ENCODE measurements around the gene TUBB4A. TPM values are rescaled to one million over a fixed set of nuclear protein-coding genes. Genes with fewer than 3 reads are reported as not detected.
A peak's percentile ranks its signal among the peaks of the same experiment; 100 is the strongest.
"Not testable (repeated sequence)": the region's sequence is repeated elsewhere in the genome, so short reads cannot be mapped to it uniquely, and the experiment has no call there.

The TUBB4A gene
- polyA plus RNA-seq (ENCODE audit: insufficient read length in 10 of 10): 1 to 10 TPM in 4 of 10 donors, under 1 TPM in 6; 0.16 to 1.8 (median 0.76) TPM
- long read RNA-seq, donor 1: 0 reads
- long read RNA-seq, donor 2: 0 reads
- long read RNA-seq, donor 3: 0 reads
- long read RNA-seq, donor 4: 0 reads
- long read RNA-seq, donor 5: 0 reads
- long read RNA-seq, donor 6, partial matches to known transcripts: 0 of 1 reads
- long read RNA-seq, donor 6, other reads (novel, unspliced or antisense): 0 of 1 reads
- long read RNA-seq, donor 7: 0 reads
- long read RNA-seq, donor 8: 0 reads
- long read RNA-seq, donor 9: 0 reads

- no peak for DNase-seq
These were observed at the start of gene TUBB4A for GRCh38 chr19:6501740-6502648. TSS of gene TUBB4A (minus strand) at chr19:6502309. CDS start at chr19:6502212, 97 bp downstream.

DNA sequence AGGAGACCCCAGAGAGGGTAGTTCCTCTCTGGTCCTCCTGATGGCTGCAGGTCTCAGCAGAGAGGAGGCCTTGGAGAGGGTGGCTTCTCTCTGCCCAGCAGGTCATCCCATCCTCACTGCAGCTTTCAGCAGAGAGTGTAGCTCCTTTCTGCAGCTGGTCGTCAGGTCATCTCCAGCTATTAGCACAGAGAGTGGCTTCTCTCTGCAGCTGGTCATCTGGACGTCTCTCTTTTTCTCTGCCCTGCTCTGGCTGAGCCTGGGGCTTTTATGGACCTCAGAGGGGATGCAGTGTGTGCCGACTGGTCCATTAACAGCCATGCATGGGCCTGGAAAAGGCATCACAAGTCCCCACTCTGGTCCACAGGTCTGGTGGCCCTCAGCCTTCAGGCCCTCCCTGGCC lies 49.0 kb upstream of the TUBB4A start:
- DNase-seq: no peak

GRCh38 chr19:6550679-6551078 lies 48.6 kb upstream of the TUBB4A start:
- not testable (repeated sequence) for DNase-seq

- DNase-seq: no peak
These were observed 41.8 kb upstream of the TUBB4A start for GRCh38 chr19:6543866-6544347.

- DNase-seq: no peak
These were observed 39.0 kb upstream of the TUBB4A start for GRCh38 chr19:6540918-6541689.

DNA sequence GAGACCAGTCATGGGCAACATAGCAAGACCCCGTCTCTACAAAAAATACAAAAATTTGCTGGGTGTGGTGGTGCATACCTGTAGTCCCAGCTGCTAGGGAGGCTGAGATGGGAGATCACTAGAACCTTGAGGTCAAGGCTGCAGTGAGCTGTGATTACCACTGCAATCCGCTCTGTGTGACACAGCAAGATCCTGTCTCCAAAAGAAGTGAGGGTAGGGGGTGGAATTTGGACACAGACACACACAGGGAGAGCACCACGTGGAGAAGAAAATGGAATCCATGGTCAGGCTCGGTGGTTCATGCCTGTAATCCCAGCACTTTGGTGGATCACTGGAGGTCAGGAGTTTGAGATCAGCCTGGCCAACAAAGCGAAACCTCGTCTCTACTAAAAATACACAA lies 37.4 kb upstream of the TUBB4A start:
- DNase-seq: no peak

GRCh38 chr19:6535558-6536137 lies 33.5 kb upstream of the TUBB4A start:
- DNase-seq: no peak

DNA sequence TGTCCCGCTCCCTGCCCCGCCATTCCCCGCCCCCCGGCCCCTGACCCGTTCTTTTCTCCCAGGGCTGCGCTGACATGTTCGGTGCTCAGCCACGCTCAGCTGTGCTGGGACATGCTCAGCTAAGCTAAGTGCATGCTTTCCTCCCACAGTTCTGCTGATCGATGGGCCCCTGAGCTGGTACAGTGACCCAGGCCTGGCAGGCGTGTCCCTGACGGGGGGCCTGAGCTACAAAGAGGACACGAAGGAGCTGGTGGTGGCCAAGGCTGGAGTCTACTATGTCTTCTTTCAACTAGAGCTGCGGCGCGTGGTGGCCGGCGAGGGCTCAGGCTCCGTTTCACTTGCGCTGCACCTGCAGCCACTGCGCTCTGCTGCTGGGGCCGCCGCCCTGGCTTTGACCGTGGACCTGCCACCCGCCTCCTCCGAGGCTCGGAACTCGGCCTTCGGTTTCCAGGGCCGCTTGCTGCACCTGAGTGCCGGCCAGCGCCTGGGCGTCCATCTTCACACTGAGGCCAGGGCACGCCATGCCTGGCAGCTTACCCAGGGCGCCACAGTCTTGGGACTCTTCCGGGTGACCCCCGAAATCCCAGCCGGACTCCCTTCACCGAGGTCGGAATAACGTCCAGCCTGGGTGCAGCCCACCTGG lies 32.5 kb upstream of the TUBB4A start:
- DNase-seq: no peak

DNA sequence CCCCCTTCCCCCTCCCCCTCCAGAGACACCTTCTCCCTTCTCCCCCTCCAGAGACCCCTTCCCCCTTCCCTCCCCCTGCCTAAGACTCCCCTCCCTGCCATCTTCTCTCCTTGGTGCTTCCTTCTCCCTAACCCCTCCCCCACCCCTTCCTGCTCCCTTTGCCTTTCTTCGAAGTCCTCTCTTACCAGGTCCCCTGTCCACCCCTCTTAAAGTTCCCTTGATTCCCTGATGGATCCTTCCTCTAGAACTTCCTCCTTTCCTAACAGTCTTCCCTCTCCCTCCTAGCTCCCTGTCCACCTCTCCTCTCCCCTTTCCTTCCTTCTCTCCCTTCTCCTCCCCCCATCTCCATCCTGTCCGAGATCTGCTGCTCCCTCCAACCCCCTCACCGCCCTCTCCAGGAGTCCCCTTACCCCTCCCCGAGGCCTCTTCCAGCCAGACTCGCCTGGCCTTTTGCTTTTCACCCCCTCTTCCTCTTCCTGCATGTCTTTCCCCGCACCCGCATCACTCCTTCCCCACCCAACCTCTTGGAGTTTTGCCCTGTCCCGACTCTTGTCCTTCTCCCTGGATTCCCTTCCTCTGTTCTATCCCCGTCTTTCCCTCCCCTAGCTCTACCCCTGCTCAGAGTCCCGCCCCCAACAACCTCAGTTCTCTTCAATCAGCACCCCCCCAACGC lies 31.8 kb upstream of the TUBB4A start:
- DNase-seq: no peak

- no peak for DNase-seq
These were observed 30.9 kb upstream of the TUBB4A start for GRCh38 chr19:6533000-6533328.

DNA sequence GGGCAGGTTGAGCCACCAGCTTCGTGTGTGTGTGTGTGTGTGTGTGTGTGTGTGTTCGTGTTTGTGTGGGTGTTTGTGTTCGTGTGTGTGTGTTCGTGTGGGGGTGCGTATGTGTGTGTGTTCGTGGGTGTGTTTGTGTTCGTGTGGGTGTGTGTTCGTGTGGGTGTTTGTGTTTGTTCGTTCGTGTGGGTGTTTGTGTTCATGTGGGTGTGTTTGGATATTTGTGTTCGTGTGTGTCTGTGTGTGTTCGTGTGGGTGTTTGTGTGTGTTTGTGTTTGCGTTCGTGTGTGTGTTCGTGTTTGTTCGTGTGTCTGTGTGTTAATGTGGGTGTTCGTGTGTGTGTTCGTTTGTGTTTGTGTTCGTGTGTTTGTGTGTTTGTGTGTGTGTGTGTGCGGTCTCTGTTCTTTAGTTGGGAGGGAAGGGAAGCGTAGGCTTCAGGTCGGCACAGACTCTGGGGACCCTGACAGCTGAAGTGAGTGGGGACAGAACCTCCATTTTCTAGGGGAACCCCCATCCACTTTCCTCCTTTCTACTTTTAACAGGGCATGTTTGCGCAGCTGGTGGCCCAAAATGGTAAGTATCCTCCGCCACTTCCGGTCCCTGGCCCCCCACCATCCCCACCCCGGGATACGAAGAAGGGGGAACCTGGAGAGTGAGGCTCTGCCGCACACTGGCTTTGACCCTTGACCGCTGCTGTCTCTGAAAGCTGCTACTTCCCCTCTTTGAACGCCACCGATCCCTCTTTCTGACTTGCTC lies 30.3 kb upstream of the TUBB4A start:
- DNase-seq: no peak

- DNase-seq: no peak
These were observed 29.8 kb upstream of the TUBB4A start for GRCh38 chr19:6531956-6532243.

DNA sequence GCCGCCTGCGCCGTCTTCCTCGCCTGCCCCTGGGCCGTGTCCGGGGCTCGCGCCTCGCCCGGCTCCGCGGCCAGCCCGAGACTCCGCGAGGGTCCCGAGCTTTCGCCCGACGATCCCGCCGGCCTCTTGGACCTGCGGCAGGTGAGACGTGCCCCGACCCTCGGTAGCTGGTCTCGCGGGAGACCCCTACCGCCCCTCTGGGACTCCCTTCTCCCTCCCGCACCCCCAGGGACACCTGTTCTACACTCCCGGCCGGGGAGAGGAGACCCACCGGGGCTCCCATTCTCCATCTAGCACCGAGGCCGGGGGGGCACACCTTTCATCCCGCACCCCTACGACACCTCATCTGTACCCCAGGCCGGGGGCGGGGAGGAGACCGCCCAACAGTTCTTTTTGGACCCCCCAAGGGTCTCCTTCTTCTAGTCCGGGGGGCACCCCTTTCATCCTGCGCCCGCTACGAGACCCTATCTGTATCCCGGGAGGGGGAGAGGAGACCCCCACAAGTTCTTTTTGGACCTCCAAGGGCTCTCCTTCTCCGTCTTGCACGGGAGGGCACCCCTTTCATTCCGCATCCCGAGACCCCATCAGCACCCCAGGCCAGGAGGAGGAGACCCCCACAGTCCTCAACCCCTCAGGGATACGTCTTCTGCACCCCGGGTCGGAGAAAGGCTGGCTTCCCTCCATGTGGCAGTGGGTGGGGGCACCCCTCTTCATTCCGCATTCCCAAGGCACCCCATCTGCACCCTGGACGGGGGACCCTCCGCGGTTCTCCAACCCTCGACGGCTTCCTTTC lies 29.2 kb upstream of the TUBB4A start:
- no peak for DNase-seq

DNA sequence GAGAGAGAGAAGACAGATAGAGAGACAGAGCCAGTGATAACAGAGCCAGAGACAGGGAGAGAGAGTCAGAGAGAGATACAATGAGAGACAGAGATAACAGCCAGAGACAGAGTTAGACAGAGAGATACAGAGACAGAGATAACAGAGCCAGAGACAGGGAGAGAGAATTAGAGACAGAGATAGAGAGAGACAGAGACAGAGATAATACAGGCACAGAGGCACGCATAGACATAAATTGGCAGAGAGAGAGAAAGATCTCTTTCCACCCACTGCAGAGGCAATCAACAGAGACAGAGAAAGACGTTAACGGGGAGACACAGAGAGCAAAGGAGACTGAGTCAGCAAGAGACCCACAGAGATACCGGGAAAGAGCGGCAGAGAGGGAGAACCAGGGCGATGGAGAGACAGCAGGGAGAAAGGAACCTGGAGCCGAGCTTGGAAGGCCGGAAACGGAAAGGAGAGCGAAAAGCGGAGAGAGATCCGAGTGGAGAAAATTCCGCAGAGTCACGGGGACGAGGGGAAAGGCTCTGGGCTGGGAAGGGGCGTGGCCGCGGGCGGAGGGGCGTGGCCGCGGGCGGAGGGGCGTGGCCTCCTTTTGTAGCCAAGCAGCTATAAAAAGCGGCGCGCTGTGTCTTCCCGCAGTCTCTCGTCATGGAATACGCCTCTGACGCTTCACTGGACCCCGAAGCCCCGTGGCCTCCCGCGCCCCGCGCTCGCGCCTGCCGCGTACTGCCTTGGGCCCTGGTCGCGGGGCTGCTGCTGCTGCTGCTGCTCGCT lies 28.5 kb upstream of the TUBB4A start, which contains the start of gene TNFSF9:
TSS of gene TNFSF9 (plus strand) at position 641 of the 777 bp plus-strand sequence. CDS start at position 652, 11 bp downstream.
- peak; percentile 86 to 96 (median 90) for DNase-seq

- no peak for DNase-seq
These were observed 27.9 kb upstream of the TUBB4A start for GRCh38 chr19:6529937-6530385.

GRCh38 chr19:6529351-6529750 lies 27.2 kb upstream of the TUBB4A start:
- no peak for DNase-seq

DNA sequence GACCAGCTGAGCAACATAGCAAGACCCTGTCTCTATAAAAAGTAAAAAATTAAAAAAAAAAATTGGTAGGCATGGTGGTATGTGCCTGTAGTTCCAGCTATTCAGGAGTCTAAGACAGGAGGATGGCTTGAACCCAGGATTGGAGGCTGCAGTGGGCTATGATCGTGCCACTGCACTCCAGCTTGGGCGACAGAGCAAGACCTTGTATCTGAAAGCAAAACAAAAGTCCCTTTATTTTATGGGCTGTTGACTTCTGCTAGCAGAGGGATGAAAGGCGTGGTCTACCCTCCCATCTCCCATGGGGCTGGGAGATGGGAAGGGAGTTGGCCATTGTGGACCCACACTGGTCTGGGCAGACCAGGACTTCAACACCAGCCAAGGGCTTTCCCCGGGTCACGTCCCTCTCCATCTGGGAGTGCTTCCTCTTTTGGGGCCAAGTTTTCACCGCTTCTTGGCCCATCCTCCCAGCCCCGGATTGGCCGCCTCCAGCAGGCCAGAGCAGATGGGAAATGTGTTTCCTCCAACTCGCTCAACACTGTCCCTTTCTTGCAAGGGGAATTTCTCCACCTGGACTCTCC lies 26.5 kb upstream of the TUBB4A start:
- peak in 2 of 3 donors; percentile 75 to 89 for DNase-seq

Data from muscle of back (tissue), 13 donors.